SHP77 (cell line): ENCODE data around the gene CENPT.
"Not testable (repeated sequence)": the region's sequence is repeated elsewhere in the genome, so short reads cannot be mapped to it uniquely, and the experiment has no call there.

Source experiments
- DNase-seq, 2 experiments: peaks; one replicate each; lab custom pipeline; 2025; lab: John Stamatoyannopoulos, UW

The CENPT gene

GRCh38 chr16:67846320-67847063 lies 1.0 kb downstream of the CENPT start, which contains the start of gene NUTF2:
Gene NUTF2 (plus strand): TSS chr16:67846933. CDS start chr16:67865131, 18,198 bp downstream.
- peak; percentile 94 to 95 for DNase-seq

DNA sequence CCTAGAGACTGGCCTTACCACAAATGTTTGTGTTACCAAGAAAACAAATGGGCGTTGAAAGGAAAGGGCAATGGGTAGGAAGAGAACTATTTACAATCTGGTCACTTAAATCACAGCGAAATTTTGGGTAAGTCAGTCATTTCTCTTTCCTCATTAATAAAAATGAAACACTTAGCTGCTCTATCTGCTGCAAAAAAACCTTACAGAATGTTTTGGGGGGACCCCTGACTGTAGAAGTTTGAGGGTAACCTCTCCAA lies 1.5 kb downstream of the CENPT start:
- no peak for DNase-seq

GRCh38 chr16:67845291-67846062 lies 2.0 kb downstream of the CENPT start:
- DNase-seq: no peak

DNA sequence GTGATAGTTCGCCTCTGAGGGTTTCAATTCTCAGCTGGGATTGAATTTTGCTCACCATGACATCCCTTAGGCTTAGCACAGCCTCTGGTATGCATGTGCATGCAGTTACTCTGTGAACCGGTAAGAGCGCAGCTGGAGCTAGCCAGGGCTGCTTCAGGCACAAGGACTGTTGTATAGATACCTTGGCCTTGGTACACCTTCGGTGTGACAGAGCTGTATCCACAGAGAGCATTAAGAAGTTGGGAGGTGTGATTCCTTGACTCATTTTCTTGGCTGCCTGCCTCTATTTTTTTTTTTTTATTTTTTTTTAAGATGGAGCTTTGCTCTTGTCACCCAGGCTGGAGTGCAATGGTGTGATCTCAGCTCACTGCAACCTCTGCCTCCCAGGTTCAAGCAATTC lies 3.0 kb downstream of the CENPT start:
- peak in 1 of 2 experiments; percentile 31 for DNase-seq

DNA sequence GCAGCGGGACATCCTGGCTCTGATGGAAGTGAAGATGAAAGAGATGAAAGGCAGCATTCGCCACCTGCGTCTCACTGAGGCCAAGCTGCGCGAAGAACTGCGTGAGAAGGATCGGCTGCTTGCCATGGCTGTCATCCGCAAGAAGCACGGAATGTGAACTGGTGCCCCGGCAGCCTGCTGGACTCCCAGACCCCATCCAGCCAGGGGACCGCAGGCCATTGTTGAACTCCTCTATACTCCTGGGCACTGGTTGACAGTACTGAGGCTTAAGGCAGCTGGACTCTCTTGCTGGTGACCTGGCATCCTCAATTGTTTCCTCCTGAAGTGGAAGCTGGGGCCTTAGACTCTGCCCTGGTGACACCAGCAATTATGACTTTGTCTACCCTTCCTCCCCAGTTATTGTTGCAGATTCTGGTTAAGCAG lies 4.1 kb downstream of the CENPT start:
- DNase-seq: no peak

- peak; percentile 6 to 59 for DNase-seq
Observed at GRCh38 chr16:67842509-67843342, 4.8 kb downstream of the CENPT start.

GRCh38 chr16:67841816-67842508 lies 5.5 kb downstream of the CENPT start, which contains the start of gene THAP11:
Gene THAP11 (plus strand): TSS chr16:67842320. CDS start chr16:67842555, 235 bp downstream.
- DNase-seq: peak; percentile 93

GRCh38 chr16:67841198-67841815 lies 6.2 kb downstream of the CENPT start:
- peak in 1 of 2 experiments; percentile 48 for DNase-seq

DNA sequence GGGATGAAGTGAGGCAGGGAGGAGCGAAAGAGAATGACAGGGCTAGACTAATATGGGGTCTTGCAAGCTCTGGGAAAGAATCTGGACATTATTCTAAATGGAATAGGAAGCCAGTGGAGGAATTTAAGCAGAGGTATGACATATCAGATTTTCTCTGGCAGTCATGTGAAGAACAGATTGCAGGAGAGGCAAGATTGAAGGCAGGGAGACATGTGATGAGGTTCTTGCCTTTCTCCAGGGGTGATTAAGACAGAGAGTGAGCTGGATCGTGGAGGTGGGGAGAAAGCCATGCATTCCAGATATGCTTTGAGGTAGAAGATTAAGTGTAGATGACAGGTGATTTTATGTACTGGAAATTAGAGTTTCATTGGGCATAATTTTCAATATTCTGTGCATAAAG lies 9.7 kb downstream of the CENPT start:
- DNase-seq: no peak

DNA sequence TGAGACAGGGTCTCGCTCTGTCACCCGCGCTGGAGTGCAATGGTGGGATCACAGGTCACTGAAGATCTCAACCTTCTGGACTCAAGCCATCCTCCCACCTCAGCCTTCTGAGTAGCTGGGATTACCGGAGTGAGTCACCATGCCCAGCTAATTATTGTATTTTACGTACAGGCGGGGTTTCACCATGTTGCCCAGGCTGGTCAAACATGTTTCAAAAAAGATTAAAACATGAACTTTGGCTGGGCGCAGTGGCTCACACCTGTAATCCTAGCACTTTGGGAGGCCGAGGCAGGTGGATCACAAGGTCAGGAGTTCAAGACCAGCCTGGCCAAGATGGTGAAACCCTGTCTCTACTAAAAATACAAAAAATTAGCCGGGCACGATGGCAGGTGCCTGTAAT lies 10.3 kb downstream of the CENPT start:
- DNase-seq: not testable (repeated sequence)

DNA sequence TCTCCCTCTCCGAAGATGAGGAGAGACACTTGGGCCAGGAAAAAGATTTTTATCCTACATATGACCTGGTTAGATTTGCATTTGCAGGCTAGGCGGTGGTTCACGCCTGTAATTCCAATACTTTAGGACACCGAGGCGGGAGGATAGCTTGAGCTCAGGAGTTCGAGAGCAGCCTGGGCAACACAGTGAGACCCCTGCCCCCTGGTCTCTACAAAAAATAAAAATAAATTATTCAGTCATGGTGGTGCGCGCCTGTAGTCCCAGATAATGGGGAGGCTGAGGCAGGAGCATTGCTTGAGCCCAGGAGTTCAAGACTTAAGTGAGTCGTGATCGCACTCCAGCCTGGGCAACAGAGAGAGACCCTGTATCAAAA lies 13.3 kb downstream of the CENPT start:
- DNase-seq: no peak

DNA sequence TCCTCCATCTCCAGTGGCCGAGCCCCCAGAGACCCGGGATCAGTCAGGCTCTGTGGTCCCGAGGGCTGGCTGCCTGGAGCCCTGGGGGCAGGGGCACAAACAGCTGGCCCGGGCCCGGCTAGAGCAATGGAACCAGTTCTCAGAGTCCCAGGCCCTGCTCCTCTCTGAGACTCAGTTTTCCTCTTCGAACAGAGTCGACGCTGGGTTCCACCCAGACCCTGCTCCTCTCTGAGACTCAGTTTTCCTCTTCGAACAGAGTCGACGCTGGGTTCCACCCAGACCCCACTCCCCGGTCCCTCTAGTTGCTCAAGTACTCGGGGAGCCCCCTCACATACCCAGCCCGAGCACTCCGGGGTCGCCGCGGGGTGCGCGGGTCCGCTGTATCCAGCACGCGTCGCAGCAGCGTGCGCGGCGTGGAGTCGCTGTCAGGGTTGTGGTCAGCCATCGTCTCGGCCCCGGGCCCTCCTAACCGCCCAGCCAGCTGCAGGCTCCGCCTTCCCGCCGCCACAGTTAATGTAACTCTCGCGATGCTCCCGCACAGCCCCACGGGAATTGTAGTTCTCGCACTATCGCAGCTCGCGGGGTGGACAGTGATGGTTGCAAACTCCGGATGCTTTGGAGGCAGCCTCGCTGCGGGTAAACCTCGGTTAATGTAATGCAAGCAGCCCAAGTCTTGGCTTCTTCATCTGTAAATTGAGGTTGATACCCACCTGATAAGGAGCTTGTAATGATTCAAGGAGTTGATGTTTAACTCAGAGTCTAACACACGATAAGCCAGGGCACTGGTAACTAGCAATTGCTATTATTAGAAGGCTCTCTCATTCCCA lies 13.9 kb downstream of the CENPT start:
- DNase-seq: peak; percentile 84 to 89

GRCh38 chr16:67833030-67833414 lies 14.5 kb downstream of the CENPT start:
- DNase-seq: no peak

DNA sequence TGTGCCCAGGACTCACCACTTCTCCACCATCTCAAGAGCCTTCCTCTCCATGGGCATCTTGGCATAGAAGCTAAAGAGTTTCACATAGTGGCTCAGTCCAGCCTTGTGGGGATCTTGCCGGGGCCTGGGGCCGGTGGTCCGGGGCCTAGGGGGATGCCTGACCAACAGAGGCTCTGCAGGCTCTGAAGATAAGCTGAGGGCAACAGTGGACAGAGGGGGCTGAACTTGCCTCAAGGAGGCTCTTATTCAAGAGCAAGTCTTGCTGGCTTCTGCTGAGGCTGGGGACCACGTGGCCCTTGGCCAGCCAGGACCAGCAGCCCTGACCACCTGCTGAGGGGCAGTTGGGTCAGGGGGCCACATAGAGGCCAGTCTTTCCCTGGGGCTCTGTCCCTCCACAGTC lies 18.8 kb downstream of the CENPT start:
- DNase-seq: no peak

GRCh38 chr16:67825906-67826305 lies 21.6 kb downstream of the CENPT start:
- DNase-seq: no peak

DNA sequence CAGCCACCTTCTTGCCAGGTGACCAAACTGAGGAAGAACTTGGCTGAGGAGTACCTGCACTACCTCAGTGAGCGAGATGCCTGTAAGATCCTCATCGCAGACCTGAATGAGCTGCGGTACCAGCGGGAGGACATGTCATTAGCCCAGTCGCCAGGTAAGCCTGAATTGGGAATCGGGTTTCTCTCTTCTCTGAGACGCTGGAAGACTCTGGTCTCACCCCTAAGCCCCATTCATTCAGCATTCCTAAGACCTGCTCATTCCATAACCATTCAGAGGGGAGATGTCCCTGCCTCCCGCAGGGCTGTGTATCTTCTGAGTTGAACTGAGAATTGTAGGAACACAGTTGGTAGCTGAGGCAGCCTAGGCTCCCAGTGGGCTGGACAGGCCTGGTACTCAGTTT lies 22.4 kb downstream of the CENPT start:
- DNase-seq: no peak

- DNase-seq: no peak
Observed at GRCh38 chr16:67822511-67822910, 25.0 kb downstream of the CENPT start.

DNA sequence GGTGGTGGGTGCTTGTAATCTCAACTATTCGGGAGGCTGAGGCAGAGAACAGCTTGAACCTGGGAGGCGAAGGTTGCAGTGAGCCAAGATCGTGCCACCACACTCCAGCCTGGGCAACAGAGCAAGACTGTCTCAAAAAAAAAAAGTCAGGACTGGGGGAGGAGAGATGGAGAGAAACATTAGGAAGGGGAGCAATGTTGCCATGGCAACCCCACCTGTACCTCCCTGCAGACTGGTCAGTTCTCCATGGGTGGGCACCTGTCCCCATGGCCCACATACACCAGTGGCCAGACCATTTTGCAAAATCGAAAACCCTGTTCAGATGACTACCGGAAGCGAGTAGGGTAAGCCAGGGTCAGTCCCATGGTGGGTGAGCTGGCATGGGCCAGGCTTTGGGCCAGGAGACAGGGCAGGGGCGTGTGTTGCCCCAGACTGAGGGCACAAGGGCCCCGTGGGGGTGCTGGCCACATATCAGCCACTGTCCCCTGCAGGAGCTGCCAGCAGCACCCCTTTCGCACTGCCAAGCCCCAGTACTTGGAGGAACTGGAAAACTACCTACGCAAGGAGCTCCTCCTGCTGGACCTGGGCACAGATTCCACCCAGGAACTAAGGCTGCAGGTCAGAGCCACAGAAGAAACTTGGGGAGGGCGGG lies 26.8 kb downstream of the CENPT start:
- DNase-seq: no peak

DNA sequence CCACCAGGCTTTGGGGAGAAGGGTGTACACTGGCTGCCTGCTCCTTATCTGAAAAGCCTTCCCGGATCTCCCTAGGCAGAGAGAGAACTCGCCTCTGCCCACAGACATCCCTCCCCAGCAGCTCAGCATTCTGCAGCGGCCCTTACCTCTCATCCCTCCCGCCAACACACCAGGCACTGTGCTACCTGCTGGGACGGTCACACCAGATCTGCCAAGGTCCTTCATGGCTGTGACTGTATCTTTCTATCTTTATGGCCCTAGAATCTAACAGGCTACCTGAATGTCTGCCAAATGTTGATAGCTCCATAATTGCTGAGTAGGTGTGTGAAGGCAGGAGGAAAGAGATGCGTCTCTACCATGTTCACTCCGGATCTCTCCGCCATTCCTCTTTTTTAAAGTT lies 32.9 kb downstream of the CENPT start:
- no peak for DNase-seq

DNA sequence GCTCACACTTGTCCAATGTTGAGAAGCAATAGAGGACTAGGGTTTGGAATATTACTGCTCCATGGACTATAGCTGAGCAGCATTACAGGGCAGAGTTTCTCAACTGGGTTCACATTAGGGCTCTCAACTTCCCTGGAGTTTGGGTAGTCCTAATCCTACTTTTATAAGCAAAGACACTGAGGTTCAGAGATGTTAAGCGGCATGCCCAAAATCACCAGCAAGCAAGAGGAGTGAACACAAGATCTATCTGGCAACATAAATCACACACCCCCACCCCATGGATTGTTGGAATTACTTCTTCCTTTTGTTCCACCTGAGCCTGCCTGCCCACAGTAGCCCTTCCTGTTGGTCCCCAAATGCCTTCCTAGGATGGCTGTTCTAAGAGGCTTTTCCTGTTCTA lies 35.6 kb downstream of the CENPT start:
- DNase-seq: no peak
